MM.1S (cell line): ENCODE data around the gene TRIAP1.

Experiments
- CTCF ChIP-seq: fragments of 300-600 bp; sonication (generic); IDR thresholded peaks from 2 replicates; pipeline ENCODE4 v1.5.1; 2016; ENCODE audit warnings: antibody characterized with exemption, low read length, mixed read lengths
- EZH2 ChIP-seq: fragments of 300-600 bp; sonication (generic); optimal IDR thresholded peaks from 2 replicates; pipeline ENCODE3; 2017; ENCODE audit warnings: low read depth, mild to moderate bottlenecking, antibody characterized with exemption, low read length, mixed read lengths

- TF ChIP-seq CTCF: no peak
- no peak for TF ChIP-seq EZH2
Observed at GRCh38 chr12:120468821-120469449, 22.8 kb upstream of the TRIAP1 start.
